ENCODE results near the gene PEF1. TPM values are rescaled to one million over a fixed set of nuclear protein-coding genes. Genes with fewer than 3 reads are reported as not detected.

Gene PEF1
- total and polyA plus RNA-seq, 2 donors (not counting 1 experiment from before 2014, with no cell fraction given), result 36.7 to 49.4 TPM

- H3K4me3 Mint-ChIP-seq, result no peak overlapping the region
Observed at GRCh38 chr1:31651766-31652165, 7.1 kb upstream of the PEF1 start.

GRCh38 chr1:31651089-31651420, 6.4 kb upstream of the PEF1 start:
- Histone ChIP-seq H3K27ac (ENCODE audit: low read length in 2 of 2) (no peak overlapping the region), H4K20me1 (ENCODE audit: control insufficient read depth, insufficient read depth, low read length, poor library complexity, severe bottlenecking) (no peaks in the 10 kb centered on the region), H3K9ac (ENCODE audit: low read length) (no peak overlapping the region), H3K27me3 (replicated peaks in 1 of 4; ENCODE audit: control extremely low read depth in 1 of 4, control insufficient read depth in 3 of 4, insufficient read depth in 4 of 4, low read length in 3 of 4) (peaks cover 0 to under 1% (median 0%) of the 10 kb centered on the region in 4 experiments), H3K9me3 (ENCODE audit: control extremely low read depth in 1 of 3, control insufficient read depth in 2 of 3, insufficient read depth in 1 of 3, low read length in 2 of 3) (no peaks in the 10 kb centered on the region), H3K4me3 (ENCODE audit: control extremely low read depth in 1 of 5, extremely low read depth in 1 of 5, insufficient read depth in 1 of 5, low read depth in 2 of 5, low read length in 4 of 5) (no peak overlapping the region), H3K36me3 (replicated peaks in 1 of 2; ENCODE audit: control extremely low read depth in 1 of 2, control insufficient read depth in 1 of 2, extremely low read depth in 1 of 2, insufficient read depth in 2 of 2, low read length in 1 of 2) (no peaks in the 10 kb centered on the region), H3K79me2 (ENCODE audit: control insufficient read depth, insufficient read depth, low read length) (no peaks in the 10 kb centered on the region), H2AFZ (ENCODE audit: insufficient read depth, low read depth, low read length, poor library complexity, severe bottlenecking) (no peak overlapping the region), H3K4me1 (ENCODE audit: control insufficient read depth in 2 of 2, insufficient read depth in 2 of 2, low read length in 2 of 2) (no peaks in the 10 kb centered on the region), H3K4me2 (replicated peaks; ENCODE audit: low read depth, low read length, poor library complexity, severe bottlenecking) (no peak overlapping the region)
- Mint-ChIP-seq H3K4me1 (peaks cover 7% of the 10 kb centered on the region), H3K4me3 (no peak overlapping the region), H3K27me3 (peaks cover 7% of the 10 kb centered on the region), H3K9me3 (ENCODE audit: insufficient read depth) (no peaks in the 10 kb centered on the region), H3K27ac (no peak overlapping the region)
- WGBS (ENCODE audit: insufficient coverage), result 100% methylated on average over 1 of the region's 1 CpG
- intact Hi-C loops (cut with micrococcal nuclease), result no loop called here
- CTCF ChIA-PET, result interaction anchor here (0.6 to 1.6 kb wide), 4 partner anchors 10 to 341 kb away, joined by 3 to 7 read pairs (median 4); no protein-coding TSS in a partner anchor
- no peak for DNase-seq
- POLR2A ChIA-PET, result no interaction called here
- ATAC-seq (ENCODE audit: low read depth), result no peak
- no peak for TF ChIP-seq CTCF (IDR thresholded peaks at IDR 0.05)
- TF ChIP-seq EZH2 (IDR thresholded peaks at IDR 0.05; ENCODE audit: borderline replicate concordance, insufficient read depth, low read depth, low read length, poor library complexity, severe bottlenecking), result no peak

More at GRCh38 chr1:31651766-31652165, 7.1 kb upstream of the PEF1 start:
- DNase-seq (no peak), ATAC-seq (ENCODE audit: low read depth) (no peak)
- no peak for TF ChIP-seq EZH2 (IDR thresholded peaks at IDR 0.05; ENCODE audit: borderline replicate concordance, insufficient read depth, low read depth, low read length, poor library complexity, severe bottlenecking)
- TF ChIP-seq CTCF (IDR thresholded peaks at IDR 0.05), result no peak
- no peaks in the 10 kb centered on the region for H4K20me1 ChIP-seq (ENCODE audit: control insufficient read depth, insufficient read depth, low read length, poor library complexity, severe bottlenecking)
- H3K9ac ChIP-seq (ENCODE audit: low read length), result no peak overlapping the region
- H3K36me3 ChIP-seq (replicated peaks in 1 of 2; ENCODE audit: control extremely low read depth in 1 of 2, control insufficient read depth in 1 of 2, extremely low read depth in 1 of 2, insufficient read depth in 2 of 2, low read length in 1 of 2), result no peaks in the 10 kb centered on the region
- 63% methylated on average over 5 of the region's 6 CpGs for WGBS (ENCODE audit: insufficient coverage)
- no peak overlapping the region for H3K4me2 ChIP-seq (replicated peaks; ENCODE audit: low read depth, low read length, poor library complexity, severe bottlenecking)
- H3K27me3 ChIP-seq (replicated peaks in 1 of 4; ENCODE audit: control extremely low read depth in 1 of 4, control insufficient read depth in 3 of 4, insufficient read depth in 4 of 4, low read length in 3 of 4), result peaks cover 0 to 3% (median 0%) of the 10 kb centered on the region in 4 experiments
- peaks cover 2% of the 10 kb centered on the region for H3K4me1 Mint-ChIP-seq
- intact Hi-C loops (cut with micrococcal nuclease), result no loop called here
- POLR2A ChIA-PET, result interaction anchor here (0.6 kb wide), 1 partner anchor 573 kb away, joined by 6 read pairs; no protein-coding TSS in a partner anchor
- H3K27me3 Mint-ChIP-seq, result peaks cover 8% of the 10 kb centered on the region
- CTCF ChIA-PET, result interaction anchor here (0.6 to 1.4 kb wide), 2 partner anchors 15 to 340 kb away, joined by 3 to 6 read pairs; no protein-coding TSS in a partner anchor
- no peak overlapping the region for H3K4me3 ChIP-seq (ENCODE audit: control extremely low read depth in 1 of 5, extremely low read depth in 1 of 5, insufficient read depth in 1 of 5, low read depth in 2 of 5, low read length in 4 of 5)
- H3K9me3 ChIP-seq (ENCODE audit: control extremely low read depth in 1 of 3, control insufficient read depth in 2 of 3, insufficient read depth in 1 of 3, low read length in 2 of 3), result no peaks in the 10 kb centered on the region
- H3K27ac Mint-ChIP-seq, result no peak overlapping the region
- H3K9me3 Mint-ChIP-seq (ENCODE audit: insufficient read depth), result no peaks in the 10 kb centered on the region
- H3K79me2 ChIP-seq (ENCODE audit: control insufficient read depth, insufficient read depth, low read length), result no peaks in the 10 kb centered on the region
- no peak overlapping the region for H2AFZ ChIP-seq (ENCODE audit: insufficient read depth, low read depth, low read length, poor library complexity, severe bottlenecking)
- no peak overlapping the region for H3K27ac ChIP-seq (ENCODE audit: low read length in 2 of 2)
- H3K4me1 ChIP-seq (ENCODE audit: control insufficient read depth in 2 of 2, insufficient read depth in 2 of 2, low read length in 2 of 2), result no peaks in the 10 kb centered on the region
